Activated T-helper 1 cell treated with anti-CD3 and anti-CD28 coated beads, Interleukin-12 subunit alpha, Interleukin-12 subunit beta, Interleukin-2, Interleukin-4 antibody, amounts not matched to agents 30 ng/mL and 10 ng/mL and 1 ng/mL, durations not matched to agents 14 hours and 24 hours and 36 hours (primary cell): ENCODE measurements around the gene POFUT1. TPM values are rescaled to one million over a fixed set of nuclear protein-coding genes. Genes with fewer than 3 reads are reported as not detected.
A peak's percentile ranks its signal among the peaks of the same experiment; 100 is the strongest.

Experiments used
- DNase-seq: peaks from one replicate; pipeline ENCODE4 v3.0.0; 2021; ENCODE audit warnings: low spot score
- H3K27ac Mint-ChIP-seq: one replicate; pipeline ENCODE4 v1.8.0; 2021; ENCODE audit warnings: mild to moderate bottlenecking, mixed read lengths
- H3K27me3 Mint-ChIP-seq: one replicate; pipeline ENCODE4 v1.8.0; 2022; ENCODE audit warnings: mild to moderate bottlenecking, moderate library complexity, mixed read lengths; ENCODE audit not compliant: insufficient read depth
- H3K36me3 Mint-ChIP-seq: one replicate; pipeline ENCODE4 v1.8.0; 2021; ENCODE audit warnings: low read depth, mixed read lengths
- H3K4me1 Mint-ChIP-seq: one replicate; pipeline ENCODE4 v1.8.0; 2021; ENCODE audit warnings: low read depth, mixed read lengths
- H3K4me3 Mint-ChIP-seq: one replicate; pipeline ENCODE4 v1.8.0; 2021; ENCODE audit warnings: mild to moderate bottlenecking, moderate library complexity, mixed read lengths
- H3K9me3 Mint-ChIP-seq: one replicate; pipeline ENCODE4 v1.8.0; 2021; ENCODE audit warnings: mixed read lengths
- intact Hi-C: fragments of 100-400 bp; cut with micrococcal nuclease; formaldehyde crosslinking; loops from one replicate; pipeline ENCODE4 v1.15.1; 2024
- total RNA-seq: library from RNA; stranded (reverse); gene quantifications from 2 replicates; pipeline ENCODE4 v1.2.3, GENCODE V29; 2022

The POFUT1 gene
- 69.0 and 73.0 TPM in 2 replicates for total RNA-seq

- peaks cover 81% of the 10 kb centered on the region for H3K4me1 Mint-ChIP-seq
- intact Hi-C loops, result loop anchor here (1.0 to 10.0 kb wide), 9 partner anchors 24 to 1904 kb away; partner anchors contain the start of genes ASXL1, EIF2S2, KIF3B and PDRG1
- no peaks in the 10 kb centered on the region for H3K9me3 Mint-ChIP-seq
- H3K27ac Mint-ChIP-seq, result peak within 1 kb of the TSS; percentile 93
- H3K36me3 Mint-ChIP-seq, result peaks cover 70% of the 10 kb centered on the region
- peak; percentile 90 for DNase-seq
- H3K4me3 Mint-ChIP-seq, result peak within 1 kb of the TSS; percentile 100
- H3K27me3 Mint-ChIP-seq, result no peaks in the 10 kb centered on the region
These were observed at the start of gene POFUT1, which contains the start of gene PLAGL2 for GRCh38 chr20:32207626-32208498. Gene POFUT1, plus strand, starts transcription at chr20:32207880. Its CDS starts 62 bp downstream, at chr20:32207942. Gene PLAGL2, minus strand, starts transcription at chr20:32207743. Its CDS starts 5,565 bp downstream, at chr20:32202178.

- Mint-ChIP-seq H3K27me3 (no peaks in the 10 kb centered on the region), H3K4me1 (peaks cover 5% of the 10 kb centered on the region), H3K36me3 (peaks cover 42% of the 10 kb centered on the region), H3K27ac (no peak overlapping the region), H3K4me3 (no peak overlapping the region), H3K9me3 (no peaks in the 10 kb centered on the region)
- intact Hi-C loops, result loop anchor here (10.0 kb wide), 1 partner anchor 326 kb away; no protein-coding TSS in a partner anchor
- DNase-seq, result no peak
These were observed 49.3 kb upstream of the POFUT1 start for GRCh38 chr20:32158351-32158750.

GRCh38 chr20:32158943-32159660 lies 48.6 kb upstream of the POFUT1 start:
- Mint-ChIP-seq H3K27me3 (no peaks in the 10 kb centered on the region), H3K4me3 (no peak overlapping the region), H3K9me3 (no peaks in the 10 kb centered on the region), H3K36me3 (peaks cover 41% of the 10 kb centered on the region), H3K27ac (no peak overlapping the region), H3K4me1 (peaks cover 5% of the 10 kb centered on the region)
- no peak for DNase-seq
- intact Hi-C loops, result loop anchor here (10.0 kb wide), 1 partner anchor 326 kb away; no protein-coding TSS in a partner anchor

- H3K4me3 Mint-ChIP-seq, result no peak overlapping the region
These were observed 47.9 kb upstream of the POFUT1 start for GRCh38 chr20:32159766-32160221.

GRCh38 chr20:32160341-32160740 lies 47.3 kb upstream of the POFUT1 start:
- Mint-ChIP-seq H3K4me1 (peaks cover under 1% of the 10 kb centered on the region), H3K36me3 (peaks cover 47% of the 10 kb centered on the region), H3K27me3 (no peaks in the 10 kb centered on the region), H3K4me3 (no peak overlapping the region), H3K9me3 (no peaks in the 10 kb centered on the region), H3K27ac (no peak overlapping the region)
- no peak for DNase-seq
- intact Hi-C loops, result no loop called here

More at GRCh38 chr20:32159766-32160221, 47.9 kb upstream of the POFUT1 start:
- no peak for DNase-seq
- peaks cover 5% of the 10 kb centered on the region for H3K4me1 Mint-ChIP-seq
- peaks cover 46% of the 10 kb centered on the region for H3K36me3 Mint-ChIP-seq
- no peaks in the 10 kb centered on the region for H3K9me3 Mint-ChIP-seq
- no peaks in the 10 kb centered on the region for H3K27me3 Mint-ChIP-seq
- intact Hi-C loops, result loop anchor here (10.0 kb wide), 1 partner anchor 325 kb away; no protein-coding TSS in a partner anchor
- no peak overlapping the region for H3K27ac Mint-ChIP-seq

GRCh38 chr20:32162351-32162750 lies 45.3 kb upstream of the POFUT1 start:
- Mint-ChIP-seq H3K27ac (no peak overlapping the region), H3K4me1 (no peaks in the 10 kb centered on the region), H3K9me3 (no peaks in the 10 kb centered on the region), H3K4me3 (no peak overlapping the region), H3K27me3 (no peaks in the 10 kb centered on the region), H3K36me3 (peaks cover 50% of the 10 kb centered on the region)
- no peak for DNase-seq
- intact Hi-C loops, result no loop called here

- H3K4me3 Mint-ChIP-seq, result no peak overlapping the region
- H3K4me1 Mint-ChIP-seq, result no peaks in the 10 kb centered on the region
- no peaks in the 10 kb centered on the region for H3K27me3 Mint-ChIP-seq
- no peak for DNase-seq
- H3K36me3 Mint-ChIP-seq, result peaks cover 44% of the 10 kb centered on the region
- H3K27ac Mint-ChIP-seq, result no peak overlapping the region
- intact Hi-C loops, result no loop called here
- no peaks in the 10 kb centered on the region for H3K9me3 Mint-ChIP-seq
These were observed 43.7 kb upstream of the POFUT1 start for GRCh38 chr20:32163951-32164350.

GRCh38 chr20:32164984-32165735 lies 42.5 kb upstream of the POFUT1 start:
- Mint-ChIP-seq H3K4me3 (no peak overlapping the region), H3K27me3 (no peaks in the 10 kb centered on the region), H3K27ac (no peak overlapping the region), H3K9me3 (no peaks in the 10 kb centered on the region), H3K4me1 (no peaks in the 10 kb centered on the region), H3K36me3 (peaks cover 41% of the 10 kb centered on the region)
- intact Hi-C loops, result no loop called here
- no peak for DNase-seq

- Mint-ChIP-seq H3K4me1 (no peaks in the 10 kb centered on the region), H3K27me3 (no peaks in the 10 kb centered on the region), H3K9me3 (no peaks in the 10 kb centered on the region), H3K27ac (no peak overlapping the region), H3K4me3 (no peak overlapping the region), H3K36me3 (peaks cover 36% of the 10 kb centered on the region)
- intact Hi-C loops, result no loop called here
- DNase-seq, result no peak
These were observed 41.7 kb upstream of the POFUT1 start for GRCh38 chr20:32165836-32166545.

GRCh38 chr20:32167552-32167951 lies 40.1 kb upstream of the POFUT1 start:
- no peaks in the 10 kb centered on the region for H3K4me1 Mint-ChIP-seq
- H3K4me3 Mint-ChIP-seq, result no peak overlapping the region
- H3K9me3 Mint-ChIP-seq, result no peaks in the 10 kb centered on the region
- H3K27me3 Mint-ChIP-seq, result no peaks in the 10 kb centered on the region
- H3K36me3 Mint-ChIP-seq, result peaks cover 22% of the 10 kb centered on the region
- no peak for DNase-seq
- no peak overlapping the region for H3K27ac Mint-ChIP-seq
- intact Hi-C loops, result no loop called here

GRCh38 chr20:32168184-32168910 lies 39.3 kb upstream of the POFUT1 start:
- Mint-ChIP-seq H3K36me3 (peaks cover 19% of the 10 kb centered on the region), H3K4me3 (no peak overlapping the region), H3K27me3 (no peaks in the 10 kb centered on the region), H3K4me1 (no peaks in the 10 kb centered on the region), H3K27ac (no peak overlapping the region), H3K9me3 (no peaks in the 10 kb centered on the region)
- intact Hi-C loops, result no loop called here
- DNase-seq, result no peak
